Chondrocyte (in vitro differentiated cells): ENCODE results near the gene SORL1. TPM values are rescaled to one million over a fixed set of nuclear protein-coding genes. Genes with fewer than 3 reads are reported as not detected.

ENCODE experiments used
- DNase-seq: peaks from one replicate; pipeline ENCODE4 v3.0.0; 2021; ENCODE audit warnings: mixed read lengths, low spot score
- H3K27ac Mint-ChIP-seq: one replicate; pipeline ENCODE4 v1.8.0; 2021; ENCODE audit warnings: mild to moderate bottlenecking, moderate library complexity, mixed read lengths; ENCODE audit not compliant: unreplicated experiment
- H3K27me3 Mint-ChIP-seq: 2 replicates; pipeline ENCODE4 v1.8.0; 2021; ENCODE audit warnings: low read depth, mixed read lengths
- H3K36me3 Mint-ChIP-seq: 2 replicates; pipeline ENCODE4 v1.8.0; 2021; ENCODE audit warnings: low read depth, mixed read lengths
- H3K4me1 Mint-ChIP-seq: 2 replicates; pipeline ENCODE4 v1.8.0; 2021; ENCODE audit warnings: low read depth, mild to moderate bottlenecking, mixed read lengths
- H3K4me3 Mint-ChIP-seq: one replicate; pipeline ENCODE4 v1.8.0; 2021; ENCODE audit warnings: mild to moderate bottlenecking, moderate library complexity, mixed read lengths; ENCODE audit not compliant: unreplicated experiment
- H3K9me3 Mint-ChIP-seq: 2 replicates; pipeline ENCODE4 v1.8.0; 2021; ENCODE audit warnings: low read depth, mixed read lengths
- CTCF ChIP-seq: fragments of 200-600 bp; sonication (generic); IDR thresholded peaks from 2 replicates; pipeline ENCODE4 v1.5.0; 2021; ENCODE audit warnings: antibody characterized with exemption, mild to moderate bottlenecking, moderate library complexity
- total RNA-seq: library from RNA; stranded (reverse); gene quantifications from 3 replicates; pipeline ENCODE4 v1.2.1, GENCODE V29; 2021

SORL1 gene
- total RNA-seq, 1 donor from 2014 or later, result 0.87 TPM

- no peak for TF ChIP-seq CTCF
- no peak overlapping the region for H3K27ac Mint-ChIP-seq
- no peak overlapping the region for H3K4me3 Mint-ChIP-seq
- H3K36me3 Mint-ChIP-seq, result peaks cover 5% of the 10 kb centered on the region
- H3K9me3 Mint-ChIP-seq, result no peaks in the 10 kb centered on the region
- DNase-seq, result no peak
- peaks cover 65% of the 10 kb centered on the region for H3K27me3 Mint-ChIP-seq
- H3K4me1 Mint-ChIP-seq, result peaks cover 4% of the 10 kb centered on the region
Observed at GRCh38 chr11:121422675-121423074, 29.4 kb upstream of the SORL1 start.

- DNase-seq, result no peak
- no peak overlapping the region for H3K4me3 Mint-ChIP-seq
- no peak overlapping the region for H3K27ac Mint-ChIP-seq
- peaks cover 4% of the 10 kb centered on the region for H3K4me1 Mint-ChIP-seq
- no peak for TF ChIP-seq CTCF
- H3K27me3 Mint-ChIP-seq, result peaks cover 65% of the 10 kb centered on the region
- no peaks in the 10 kb centered on the region for H3K9me3 Mint-ChIP-seq
- peaks cover 5% of the 10 kb centered on the region for H3K36me3 Mint-ChIP-seq
Observed at GRCh38 chr11:121425828-121426227, 26.3 kb upstream of the SORL1 start.

GRCh38 chr11:121426476-121427399, 25.4 kb upstream of the SORL1 start:
- peak; percentile 30 for TF ChIP-seq CTCF
- Mint-ChIP-seq H3K9me3 (no peaks in the 10 kb centered on the region), H3K4me1 (peaks cover 4% of the 10 kb centered on the region), H3K4me3 (peak overlapping the region; percentile 53), H3K27ac (no peak overlapping the region), H3K27me3 (peaks cover 61% of the 10 kb centered on the region), H3K36me3 (peaks cover 5% of the 10 kb centered on the region)
- DNase-seq, result no peak

GRCh38 chr11:121427400-121427744, 24.7 kb upstream of the SORL1 start:
- Mint-ChIP-seq H3K4me1 (peaks cover 4% of the 10 kb centered on the region), H3K27me3 (peaks cover 62% of the 10 kb centered on the region), H3K9me3 (no peaks in the 10 kb centered on the region), H3K27ac (no peak overlapping the region), H3K4me3 (no peak overlapping the region), H3K36me3 (peaks cover 5% of the 10 kb centered on the region)
- TF ChIP-seq CTCF, result no peak
- no peak for DNase-seq

GRCh38 chr11:121429556-121429955, 22.6 kb upstream of the SORL1 start:
- no peak for TF ChIP-seq CTCF
- Mint-ChIP-seq H3K27ac (no peak overlapping the region), H3K4me1 (peaks cover 4% of the 10 kb centered on the region), H3K27me3 (peaks cover 49% of the 10 kb centered on the region), H3K4me3 (no peak overlapping the region), H3K9me3 (no peaks in the 10 kb centered on the region), H3K36me3 (peaks cover 1% of the 10 kb centered on the region)
- no peak for DNase-seq
